HCT116 (cell line): Measurements from ENCODE around the gene STX5. TPM values are rescaled to one million over a fixed set of nuclear protein-coding genes. Genes with fewer than 3 reads are reported as not detected.
"Not testable (repeated sequence)": the region's sequence is repeated elsewhere in the genome, so short reads cannot be mapped to it uniquely, and the experiment has no call there.

Experiments
- ATAC-seq: fragments of 200-7000 bp; cut with Tn5 transposase; 2 replicates; pipeline ENCODE4 v1.9.1; 2020; ENCODE audit warnings: mild to moderate bottlenecking, moderate library complexity
- BruUV-seq: library from RNA; stranded (reverse); fragments of 400-500 nt; replicated peaks from 2 replicates; lab custom pipeline; 2021; lab: Mats Ljungman, UMichigan
- CTCF ChIA-PET: fragments of 300-600 bp; sonication (Branson Sonifier 250); formaldehyde crosslinking; loops from one replicate; lab custom pipeline; 2021; ENCODE audit warnings: antibody characterized with exemption; lab: Charles Lee
- POLR2A ChIA-PET: fragments of 300-600, 350-600 bp; sonication (Branson Sonifier 250); formaldehyde crosslinking; loops from one replicate; lab custom pipeline; 2021; ENCODE audit warnings: antibody characterized with exemption; lab: Charles Lee
- RAD21 ChIA-PET, 2 experiments: fragments of 300-600 bp; sonication (Branson Sonifier 250); formaldehyde crosslinking; loops; one replicate each; lab custom pipeline; 2023; ENCODE audit warnings: low total read pairs in 2 of 2; ENCODE audit not compliant: uncharacterized antibody in 2 of 2, unreplicated experiment in 2 of 2, low non-redundant PET in 1 of 2; lab: Charles Lee
- DNase-seq: peaks from one replicate; pipeline ENCODE4 v3.0.0-alpha.2; 2010; ENCODE audit warnings: low read depth, low spot score
- H2AFZ ChIP-seq: fragments of 200-600 bp; shearing (Covaris generic), sonication (generic); 2 replicates; pipeline ENCODE4 v1.6.1; 2017; ENCODE audit warnings: low read depth, mixed run types, mixed read lengths, antibody characterized with exemption, low read length; ENCODE audit not compliant: poor library complexity, severe bottlenecking
- H3K27ac ChIP-seq: 2 replicates; pipeline ENCODE4 v1.5.1; 2012; ENCODE audit warnings: low read depth, low read length
- H3K27me3 ChIP-seq: fragments of 200-600 bp; sonication (generic); 2 replicates; pipeline ENCODE4 v1.6.1; 2016; ENCODE audit warnings: mixed run types, low read length, mixed read lengths; ENCODE audit not compliant: insufficient read depth
- H3K36me3 ChIP-seq, 2 experiments: fragments of 200-500 bp in 1 of 2; fragments of 200-600 bp in 1 of 2; sonication (Bioruptor generic) in 1 of 2; sonication (generic) in 1 of 2; 2 replicates each; pipeline versions ENCODE4 v1.5.1 to v1.6.1; 2014 to 2016; ENCODE audit warnings: low read length in 2 of 2, inconsistent platforms in 1 of 2, mixed read lengths in 1 of 2, mixed run types in 1 of 2; ENCODE audit not compliant: insufficient read depth in 2 of 2, control insufficient read depth in 1 of 2
- H3K4me1 ChIP-seq, 2 experiments: fragments of 200-600 bp in 1 of 2; sonication (generic) in 1 of 2; 2 replicates each; pipeline versions ENCODE4 v1.5.1 to v1.6.1; 2012 to 2017; ENCODE audit warnings: low read length in 2 of 2, inconsistent platforms in 1 of 2, mild to moderate bottlenecking in 1 of 2, mixed read lengths in 1 of 2, mixed run types in 1 of 2, moderate library complexity in 1 of 2; ENCODE audit not compliant: insufficient read depth in 2 of 2, control insufficient read depth in 1 of 2
- H3K4me2 ChIP-seq: fragments of 200-600 bp; sonication (generic); 2 replicates; pipeline ENCODE4 v1.6.1; 2017; ENCODE audit warnings: mixed run types, low read length, mixed read lengths
- H3K4me3 ChIP-seq, 2 experiments: fragments of 200-600 bp in 1 of 2; sonication (generic) in 1 of 2; replicated peaks in 1 of 2; 2 replicates each; pipeline ENCODE4 v1.5.1; 2011 to 2016; ENCODE audit warnings: low read length in 2 of 2, control low read depth in 1 of 2, low read depth in 1 of 2, mild to moderate bottlenecking in 1 of 2, mixed read lengths in 1 of 2, mixed run types in 1 of 2
- H3K79me2 ChIP-seq: fragments of 200-600 bp; sonication (generic); 2 replicates; pipeline ENCODE4 v1.6.1; 2017; ENCODE audit warnings: mild to moderate bottlenecking, mixed run types, low read length, moderate library complexity, mixed read lengths; ENCODE audit not compliant: insufficient read depth
- H3K9ac ChIP-seq: fragments of 200-600 bp; sonication (generic); 2 replicates; pipeline ENCODE4 v1.6.1; 2016; ENCODE audit warnings: low read length, mixed read lengths
- H3K9me2 ChIP-seq: fragments of 200-600 bp; sonication (generic), shearing (Covaris generic); 2 replicates; pipeline ENCODE4 v1.6.1; 2017; ENCODE audit warnings: mixed run types, mild to moderate bottlenecking, moderate library complexity; ENCODE audit not compliant: insufficient read depth
- H3K9me3 ChIP-seq, 2 experiments: fragments of 200-500 bp in 1 of 2; fragments of 200-600 bp in 1 of 2; sonication (Bioruptor generic) in 1 of 2; sonication (generic) in 1 of 2; 2 replicates each; pipeline ENCODE4 v1.6.1; 2014 to 2017; ENCODE audit warnings: low read length in 2 of 2, mixed read lengths in 2 of 2, inconsistent platforms in 1 of 2, low read depth in 1 of 2, mild to moderate bottlenecking in 1 of 2, mixed run types in 1 of 2, moderate library complexity in 1 of 2; ENCODE audit not compliant: control insufficient read depth in 1 of 2, insufficient read depth in 1 of 2
- H4K20me1 ChIP-seq: fragments of 200-600 bp; sonication (generic), shearing (Covaris generic); 2 replicates; pipeline ENCODE4 v1.6.1; 2017; ENCODE audit warnings: mixed run types, mild to moderate bottlenecking, moderate library complexity; ENCODE audit not compliant: insufficient read depth
- ELF1 ChIP-seq: IDR thresholded peaks from 2 replicates; pipeline ENCODE4 v1.6.1; 2012; ENCODE audit warnings: low read depth, borderline replicate concordance
- EZH2phosphoT487 ChIP-seq: fragments of 200-600 bp; IDR thresholded peaks from 2 replicates; pipeline ENCODE4 v1.6.1; 2018; ENCODE audit warnings: antibody characterized with exemption, borderline replicate concordance
- POLR2A ChIP-seq: IDR thresholded peaks from 2 replicates; pipeline ENCODE4 v1.7.0; 2011; ENCODE audit warnings: borderline replicate concordance; ENCODE audit not compliant: insufficient read depth, insufficient read length; ENCODE audit errors: extremely low read depth
- POLR2AphosphoS5 ChIP-seq: IDR thresholded peaks from 2 replicates; pipeline ENCODE4 v1.6.1; 2011; ENCODE audit warnings: mild to moderate bottlenecking, low read depth, low read length, moderate library complexity
- RAD21 ChIP-seq: IDR thresholded peaks from 2 replicates; pipeline ENCODE4 v1.6.1; 2012; ENCODE audit warnings: low read depth, mild to moderate bottlenecking
- TCF7L2 ChIP-seq: IDR thresholded peaks from 2 replicates; pipeline ENCODE4 v1.7.0; 2011; ENCODE audit warnings: borderline replicate concordance, inconsistent platforms; ENCODE audit not compliant: insufficient read depth, insufficient read length; ENCODE audit errors: extremely low read depth
- YY1 ChIP-seq: IDR thresholded peaks from 2 replicates; pipeline ENCODE4 v1.6.1; 2011; ENCODE audit warnings: low read length, low read depth, moderate library complexity, mild to moderate bottlenecking; ENCODE audit not compliant: insufficient replicate concordance; ENCODE audit errors: extremely low read depth
- ZFX ChIP-seq: fragments of 450-650 bp; IDR thresholded peaks from 2 replicates; pipeline ENCODE4 v1.6.1; 2017
- intact Hi-C: fragments of 100-400 bp; cut with micrococcal nuclease; formaldehyde crosslinking; loops from 2 replicates; pipeline ENCODE4 v1.10.0; 2022
- total RNA-seq: library from RNA; stranded (reverse); gene quantifications from one replicate; pipeline ENCODE4 v1.2.1, GENCODE V29; 2021; ENCODE audit not compliant: unreplicated experiment
- TF ChIP-seq, protein P1 (sequence below), 3 experiments: fragments of 200-600 bp in 1 of 3; sonication (generic) in 1 of 3; IDR thresholded peaks in 2 of 3; conservative IDR thresholded peaks in 1 of 3; 2 replicates each; pipeline ENCODE4 v1.5.1; 2012 to 2017; ENCODE audit warnings: low read depth in 2 of 3, low read length in 2 of 3, antibody characterized with exemption in 1 of 3, borderline replicate concordance in 1 of 3, control low read depth in 1 of 3, mild to moderate bottlenecking in 1 of 3, mixed read lengths in 1 of 3, mixed run types in 1 of 3, moderate library complexity in 1 of 3; ENCODE audit not compliant: insufficient read depth in 1 of 3
- TF ChIP-seq, protein P2 (sequence below): IDR thresholded peaks from 2 replicates; pipeline ENCODE4 v1.6.1; 2011; ENCODE audit warnings: mild to moderate bottlenecking, low read length, moderate library complexity; ENCODE audit not compliant: insufficient replicate concordance; ENCODE audit errors: extremely low read depth

Gene STX5
- total RNA-seq, 1 experiment from 2014 or later, result 29.5 TPM

DNA sequence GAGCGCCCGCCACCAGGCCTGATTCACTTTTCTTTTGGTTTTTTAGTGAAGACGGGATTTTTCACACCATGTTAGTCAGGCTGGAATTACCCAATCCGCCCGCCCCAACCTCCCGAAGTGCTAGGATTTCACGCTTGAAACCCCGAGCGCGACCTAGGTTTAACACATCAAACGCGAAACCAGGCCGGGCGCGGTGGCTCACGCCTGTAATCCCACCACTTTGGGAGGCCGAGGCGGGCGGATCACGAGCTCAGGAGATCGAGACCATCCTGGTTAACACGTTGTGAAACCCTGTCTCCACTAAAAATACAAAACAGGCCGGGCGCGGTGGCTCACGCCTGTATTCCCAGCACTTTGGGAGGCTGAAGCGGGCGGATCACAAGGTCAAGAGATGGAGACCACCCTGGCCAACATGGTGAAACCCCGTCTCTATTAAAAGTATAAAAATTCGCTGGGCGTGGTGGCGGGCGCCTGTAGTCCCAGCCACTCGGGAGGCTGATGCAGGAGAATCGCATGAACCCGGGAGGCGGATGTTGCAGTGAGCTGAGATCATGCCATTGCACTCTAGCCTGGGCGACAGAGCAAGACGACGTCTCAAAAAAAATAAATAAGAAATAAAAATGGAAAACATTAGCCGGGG lies 9.0 kb upstream of the STX5 start:
- Histone ChIP-seq H3K4me2 (peak overlapping the region; percentile 92), H3K27ac (peak overlapping the region; percentile 94), H3K9ac (peak overlapping the region; percentile 98), H3K4me1 (peaks cover 8 to 36% of the 10 kb centered on the region in 2 experiments; a peak in 3 of 4 replicates), H3K79me2 (peaks cover 37% of the 10 kb centered on the region), H3K36me3 (peaks cover under 1 to 17% of the 10 kb centered on the region in 2 experiments; a peak in 3 of 4 replicates), H3K4me3 (peak overlapping the region; percentile 82 to 87)
- not testable (repeated sequence) for H3K9me2 ChIP-seq, BruUV-seq, H3K27me3 ChIP-seq, H4K20me1 ChIP-seq, H3K9me3 ChIP-seq, H2AFZ ChIP-seq
- intact Hi-C loops, result loop anchor here (1.0 to 5.0 kb wide), 4 partner anchors 9 to 284 kb away; partner anchors contain the start of genes STX5, TEX54 and TTC9C
- ATAC-seq, result peak; percentile 12
- ChIA-PET RAD21 (interaction anchor here in 1 of 2 experiments (1.0 kb wide), 1 partner anchor 9 kb away, joined by 3 read pairs; the partner anchor contains the start of gene STX5), CTCF (interaction anchor here (1.2 to 2.9 kb wide), 4 partner anchors 21 to 446 kb away, joined by 3 to 11 read pairs (median 6); partner anchors contain the start of genes SLC3A2 and TUT1), POLR2A (interaction anchor here (0.6 to 3.4 kb wide), 78 partner anchors 8 to 1491 kb away, joined by 3 to 343 read pairs (median 5); partner anchors contain the start of genes AHNAK, B3GAT3, C11orf98 and CSKMT)
- TF ChIP-seq ZFX (peak; percentile 33; the same call in 1 of the 2 replicates), TCF7L2 (peak; percentile 15)
- peak; percentile 43 for DNase-seq

DNA sequence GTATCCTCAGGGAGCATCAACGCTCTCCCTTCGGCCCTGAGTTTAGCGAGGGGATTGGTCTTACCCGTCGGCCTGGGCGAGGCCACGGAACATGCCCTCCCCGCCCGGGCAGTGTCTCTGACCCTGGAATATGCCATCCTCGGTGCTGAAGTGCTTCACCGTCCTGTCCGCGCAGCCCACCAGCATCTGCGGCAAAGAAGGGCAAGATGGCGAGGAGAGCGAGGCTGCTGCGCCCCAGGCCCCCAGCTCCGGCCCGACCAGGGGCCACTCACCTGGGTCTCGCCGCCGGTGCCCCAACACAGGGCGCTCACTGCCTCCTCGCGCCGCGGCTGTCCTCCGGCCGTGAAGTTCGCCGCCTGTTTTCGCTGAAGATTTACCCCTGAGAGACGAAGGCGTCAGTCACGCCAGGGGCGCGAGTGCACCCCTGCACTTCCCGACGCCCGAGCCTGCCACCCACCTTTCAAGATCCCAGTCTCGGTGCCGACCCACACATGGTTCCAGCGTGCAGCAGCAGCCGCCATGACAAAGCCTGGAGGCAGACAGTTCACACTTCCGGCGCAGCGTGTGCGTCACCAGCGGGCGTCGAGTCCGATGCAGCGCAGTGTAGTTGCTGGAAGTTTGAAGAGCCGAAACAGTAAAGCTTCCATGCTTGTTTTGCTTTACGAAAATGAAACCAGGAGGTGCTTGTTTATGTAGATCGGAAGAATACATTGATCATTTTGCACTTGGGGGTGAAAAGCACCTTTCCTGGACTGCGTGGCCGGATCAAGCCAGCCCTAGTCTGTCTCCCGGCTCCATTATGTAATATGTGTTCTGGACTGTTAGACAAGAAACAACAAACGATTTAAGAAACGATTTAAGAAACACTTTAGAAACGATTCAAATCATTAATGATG lies 7.4 kb upstream of the STX5 start, which contains the start of gene WDR74:
Gene WDR74 (minus strand): TSS at position 541 of the 896 bp plus-strand sequence. CDS start 20 bp downstream, at position 521.
- RAD21 ChIA-PET, result no interaction called here
- Histone ChIP-seq H3K9me3 (no peaks in the 10 kb centered on the region), H3K4me1 (peaks cover 8 to 36% of the 10 kb centered on the region in 2 experiments; a peak in 3 of 4 replicates), H3K27me3 (no peaks in the 10 kb centered on the region), H3K36me3 (peaks cover 10 to 32% of the 10 kb centered on the region in 2 experiments), H3K4me3 (peak within 1 kb of the TSS; percentile 82 to 87), H3K4me2 (peak within 1 kb of the TSS; percentile 92), H3K9me2 (no peaks in the 10 kb centered on the region), H3K79me2 (peaks cover 52% of the 10 kb centered on the region), H3K27ac (peak within 1 kb of the TSS; percentile 94), H2AFZ (no peak within 1 kb of the TSS), H3K9ac (peak within 1 kb of the TSS; percentile 98), H4K20me1 (no peaks in the 10 kb centered on the region)
- intact Hi-C loops, result no loop called here
- DNase-seq (peak; percentile 80), ATAC-seq (peak; percentile 39)
- CTCF ChIA-PET, result interaction anchor here (2.9 kb wide), 1 partner anchor 444 kb away, joined by 11 read pairs; no protein-coding TSS in a partner anchor
- TSS peak; percentile 6 for BruUV-seq
- POLR2A ChIA-PET, result interaction anchor here (0.9 to 3.4 kb wide), 17 partner anchors 7 to 248 kb away, joined by 3 to 343 read pairs (median 28); partner anchors contain the start of genes C11orf98, CSKMT, HNRNPUL2 and NXF1
- TF ChIP-seq POLR2A, result peak; percentile 93
- TF ChIP-seq, protein P1, sequence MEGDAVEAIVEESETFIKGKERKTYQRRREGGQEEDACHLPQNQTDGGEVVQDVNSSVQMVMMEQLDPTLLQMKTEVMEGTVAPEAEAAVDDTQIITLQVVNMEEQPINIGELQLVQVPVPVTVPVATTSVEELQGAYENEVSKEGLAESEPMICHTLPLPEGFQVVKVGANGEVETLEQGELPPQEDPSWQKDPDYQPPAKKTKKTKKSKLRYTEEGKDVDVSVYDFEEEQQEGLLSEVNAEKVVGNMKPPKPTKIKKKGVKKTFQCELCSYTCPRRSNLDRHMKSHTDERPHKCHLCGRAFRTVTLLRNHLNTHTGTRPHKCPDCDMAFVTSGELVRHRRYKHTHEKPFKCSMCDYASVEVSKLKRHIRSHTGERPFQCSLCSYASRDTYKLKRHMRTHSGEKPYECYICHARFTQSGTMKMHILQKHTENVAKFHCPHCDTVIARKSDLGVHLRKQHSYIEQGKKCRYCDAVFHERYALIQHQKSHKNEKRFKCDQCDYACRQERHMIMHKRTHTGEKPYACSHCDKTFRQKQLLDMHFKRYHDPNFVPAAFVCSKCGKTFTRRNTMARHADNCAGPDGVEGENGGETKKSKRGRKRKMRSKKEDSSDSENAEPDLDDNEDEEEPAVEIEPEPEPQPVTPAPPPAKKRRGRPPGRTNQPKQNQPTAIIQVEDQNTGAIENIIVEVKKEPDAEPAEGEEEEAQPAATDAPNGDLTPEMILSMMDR (IDR thresholded peaks at IDR 0.05 in 2 of 3, conservative IDR thresholded peaks at IDR 0.05 in 1 of 3; ENCODE audit: borderline replicate concordance in 1 of 3, insufficient read depth in 1 of 3, low read depth in 2 of 3, low read length in 2 of 3), result no peak
- no peak for TF ChIP-seq RAD21
- peak; percentile 96 for TF ChIP-seq YY1
- TF ChIP-seq ZFX, result peak; percentile 47; the same call in 1 of the 2 replicates
- TF ChIP-seq ELF1, result no peak
- TF ChIP-seq EZH2phosphoT487, result no peak
- TF ChIP-seq, protein P2, sequence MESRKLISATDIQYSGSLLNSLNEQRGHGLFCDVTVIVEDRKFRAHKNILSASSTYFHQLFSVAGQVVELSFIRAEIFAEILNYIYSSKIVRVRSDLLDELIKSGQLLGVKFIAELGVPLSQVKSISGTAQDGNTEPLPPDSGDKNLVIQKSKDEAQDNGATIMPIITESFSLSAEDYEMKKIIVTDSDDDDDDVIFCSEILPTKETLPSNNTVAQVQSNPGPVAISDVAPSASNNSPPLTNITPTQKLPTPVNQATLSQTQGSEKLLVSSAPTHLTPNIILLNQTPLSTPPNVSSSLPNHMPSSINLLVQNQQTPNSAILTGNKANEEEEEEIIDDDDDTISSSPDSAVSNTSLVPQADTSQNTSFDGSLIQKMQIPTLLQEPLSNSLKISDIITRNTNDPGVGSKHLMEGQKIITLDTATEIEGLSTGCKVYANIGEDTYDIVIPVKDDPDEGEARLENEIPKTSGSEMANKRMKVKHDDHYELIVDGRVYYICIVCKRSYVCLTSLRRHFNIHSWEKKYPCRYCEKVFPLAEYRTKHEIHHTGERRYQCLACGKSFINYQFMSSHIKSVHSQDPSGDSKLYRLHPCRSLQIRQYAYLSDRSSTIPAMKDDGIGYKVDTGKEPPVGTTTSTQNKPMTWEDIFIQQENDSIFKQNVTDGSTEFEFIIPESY, result peak; percentile 4
- peak; percentile 95 for TF ChIP-seq POLR2AphosphoS5
